Measurements from ENCODE around the gene TNFRSF1B. TPM values are rescaled to one million over a fixed set of nuclear protein-coding genes. Genes with fewer than 3 reads are reported as not detected.

Gene TNFRSF1B
- total and polyA plus RNA-seq, 9 of the 15 experiments (the other 6 are each of a cell fraction or from before 2014, with no cell fraction given) = 8.8 to 91.3 (median 36.0) TPM

DNA sequence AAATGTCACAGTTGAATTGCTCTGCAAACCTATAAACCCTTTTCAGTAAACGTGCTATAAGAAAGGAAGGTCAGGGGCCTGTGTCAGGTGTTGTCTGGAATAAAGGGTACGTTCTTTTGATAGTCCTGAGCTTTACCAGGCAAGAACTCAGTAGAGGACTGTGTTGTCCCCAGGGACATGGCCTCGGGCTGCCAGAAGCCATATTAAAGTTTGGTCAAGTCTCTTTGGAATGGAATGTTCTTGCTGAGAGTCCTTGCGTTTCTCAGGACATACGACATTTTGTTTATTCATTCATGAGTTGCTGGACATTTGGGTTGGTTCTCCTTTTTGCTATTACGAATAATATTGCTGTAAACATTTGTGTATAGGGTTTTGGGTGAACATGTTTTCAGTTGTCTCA is 79.8 kb downstream of the TNFRSF1B start:
- WGBS (ENCODE audit: insufficient coverage, low coverage, missing lambda C conversion rate) = 82% methylated on average over 6 of the region's 6 CpGs
- Histone ChIP-seq H3K9me3 (replicated peaks; ENCODE audit: control insufficient read depth, insufficient read depth, low read depth, low read length) (no peaks in the 10 kb centered on the region), H2AFZ (ENCODE audit: low read depth, low read length) (no peak overlapping the region), H3K36me3 (ENCODE audit: control insufficient read depth, insufficient read depth, low read length) (peaks cover 77% of the 10 kb centered on the region), H3K79me2 (ENCODE audit: control insufficient read depth, insufficient read depth, low read length) (no peaks in the 10 kb centered on the region), H3K4me3 (no peak overlapping the region), H3K27ac (ENCODE audit: extremely low read depth, low read depth, low read length) (no peak overlapping the region), H4K20me1 (replicated peaks; ENCODE audit: control insufficient read depth, insufficient read depth, low read length) (no peaks in the 10 kb centered on the region), H3K27me3 (ENCODE audit: control insufficient read depth in 2 of 2, insufficient read depth in 2 of 2, low read length in 2 of 2) (no peaks in the 10 kb centered on the region), H3K4me2 (ENCODE audit: insufficient read depth, low read length) (no peak overlapping the region), H3K9ac (ENCODE audit: insufficient read depth in 1 of 2, low read depth in 2 of 2, low read length in 2 of 2) (no peak overlapping the region), H3K4me1 (replicated peaks in 1 of 2; ENCODE audit: control insufficient read depth in 2 of 2, insufficient read depth in 2 of 2, low read length in 2 of 2) (no peaks in the 10 kb centered on the region), H3K9me1 (ENCODE audit: control insufficient read depth, insufficient read depth, low read length) (no peaks in the 10 kb centered on the region)
- ChIA-PET POLR2A (interaction anchor here (0.9 to 1.7 kb wide), 3 partner anchors 11 to 13 kb away, joined by 4 to 5 read pairs (median 5); no protein-coding TSS in a partner anchor), CTCF (ENCODE audit: low intra/inter-chr PET ratio) (no interaction called here)
- FAIRE-seq (no peak), ATAC-seq (no peak), DNase-seq (ENCODE audit: extremely low read depth in 1 of 4, low spot score in 3 of 4) (no peak)
- TF ChIP-seq POLR3A (IDR thresholded peaks at IDR 0.05; ENCODE audit: borderline replicate concordance, extremely low read depth, insufficient read depth, insufficient read length) (no peak), SUPT5H (IDR thresholded peaks at IDR 0.05) (no peak), L3MBTL2 (IDR thresholded peaks at IDR 0.05) (no peak), STAG1 (CRISPR knock-in tag; IDR thresholded peaks at IDR 0.05; ENCODE audit: borderline replicate concordance) (no peak), ZNF77 (CRISPR knock-in tag; IDR thresholded peaks at IDR 0.05) (no peak), BHLHE40 (IDR thresholded peaks at IDR 0.05; ENCODE audit: low read length) (no peak), NR2F6 (CRISPR knock-in tag; IDR thresholded peaks at IDR 0.05) (no peak), SETDB1 (IDR thresholded peaks at IDR 0.05; ENCODE audit: low read length) (no peak), HMGXB4 (CRISPR knock-in tag; IDR thresholded peaks at IDR 0.05) (no peak), NR3C1 (CRISPR knock-in tag; IDR thresholded peaks at IDR 0.05) (no peak), GABPB1 (CRISPR knock-in tag; IDR thresholded peaks at IDR 0.05) (no peak), ZNF232 (CRISPR knock-in tag; IDR thresholded peaks at IDR 0.05) (no peak), ZNF165 (CRISPR knock-in tag; IDR thresholded peaks at IDR 0.05; ENCODE audit: borderline replicate concordance) (no peak)
- TF ChIP-seq, protein P1, sequence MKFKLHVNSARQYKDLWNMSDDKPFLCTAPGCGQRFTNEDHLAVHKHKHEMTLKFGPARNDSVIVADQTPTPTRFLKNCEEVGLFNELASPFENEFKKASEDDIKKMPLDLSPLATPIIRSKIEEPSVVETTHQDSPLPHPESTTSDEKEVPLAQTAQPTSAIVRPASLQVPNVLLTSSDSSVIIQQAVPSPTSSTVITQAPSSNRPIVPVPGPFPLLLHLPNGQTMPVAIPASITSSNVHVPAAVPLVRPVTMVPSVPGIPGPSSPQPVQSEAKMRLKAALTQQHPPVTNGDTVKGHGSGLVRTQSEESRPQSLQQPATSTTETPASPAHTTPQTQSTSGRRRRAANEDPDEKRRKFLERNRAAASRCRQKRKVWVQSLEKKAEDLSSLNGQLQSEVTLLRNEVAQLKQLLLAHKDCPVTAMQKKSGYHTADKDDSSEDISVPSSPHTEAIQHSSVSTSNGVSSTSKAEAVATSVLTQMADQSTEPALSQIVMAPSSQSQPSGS (CRISPR knock-in tag; IDR thresholded peaks at IDR 0.05) = no peak
- BruUV-seq (replicated peaks) = no TSS peak
- in situ Hi-C loops (cut with MboI) (no loop called here), intact Hi-C loops (cut with micrococcal nuclease) (no loop called here)
